GM23248 (cell line): ENCODE measurements around the gene ZSCAN9.
A peak's percentile ranks its signal among the peaks of the same experiment; 100 is the strongest.

ENCODE experiments used
- EZH2 ChIP-seq: fragments of 200-600 bp; sonication (generic); IDR thresholded peaks from 2 replicates; pipeline ENCODE4 v1.6.1; 2018; ENCODE audit warnings: antibody characterized with exemption, mild to moderate bottlenecking; ENCODE audit not compliant: insufficient read depth, poor library complexity, severe bottlenecking
- EZH2phosphoT487 ChIP-seq: fragments of 200-600 bp; sonication (generic); IDR thresholded peaks from 2 replicates; pipeline ENCODE4 v1.6.1; 2018; ENCODE audit warnings: antibody characterized with exemption, moderate library complexity, mild to moderate bottlenecking, low read depth; ENCODE audit not compliant: insufficient read depth

DNA sequence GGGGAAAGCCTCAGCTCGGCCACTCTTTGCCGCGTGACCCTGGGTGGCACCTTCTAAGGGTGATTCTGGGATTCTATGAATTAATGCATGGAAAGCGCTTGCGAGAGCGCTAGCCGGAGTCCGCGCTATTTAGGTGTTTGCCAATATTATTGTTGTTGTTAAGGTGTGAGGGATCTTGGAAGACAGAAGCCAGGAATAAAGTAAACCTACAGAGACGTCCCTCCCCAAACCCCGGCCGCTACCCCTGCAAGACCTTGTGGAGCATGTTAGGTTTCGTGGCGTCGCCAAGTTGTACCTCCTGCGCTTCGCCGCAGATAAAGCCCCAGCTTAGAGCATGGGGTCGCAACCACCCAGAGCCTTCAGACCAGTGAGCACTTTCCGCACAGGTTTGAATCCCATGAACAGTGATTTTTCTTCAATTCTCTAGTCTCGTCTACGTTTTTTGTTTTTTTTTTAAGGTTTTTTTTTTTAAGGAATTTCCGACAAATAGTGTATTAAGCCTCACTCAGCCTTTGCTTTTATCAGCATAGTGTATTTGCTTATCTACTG, 16.9 kb upstream of the ZSCAN9 start:
- peak; percentile 54 for TF ChIP-seq EZH2
- TF ChIP-seq EZH2phosphoT487, result 0 out of 2 replicates have a peak, but pooled peaks have one; percentile 37
